B cell (primary cell): ENCODE data around the gene BMP2K. TPM values are rescaled to one million over a fixed set of nuclear protein-coding genes. Genes with fewer than 3 reads are reported as not detected.

Experiments used
- ATAC-seq: fragments of 200-7000 bp; cut with Tn5 transposase; one replicate; pipeline ENCODE4 v1.10.0; 2021; ENCODE audit warnings: low read depth, mild to moderate bottlenecking, moderate number of reproducible peaks, moderate library complexity
- CTCF ChIA-PET: fragments of 350-600 bp; sonication (Branson Sonifier 250); formaldehyde crosslinking; loops from one replicate; lab custom pipeline; 2021; ENCODE audit warnings: antibody characterized with exemption, inconsistent platforms; lab: Charles Lee
- POLR2A ChIA-PET: fragments of 350-600 bp; sonication (Branson Sonifier 250); formaldehyde crosslinking; loops from one replicate; lab custom pipeline; 2021; ENCODE audit warnings: antibody characterized with exemption; lab: Charles Lee
- DNase-seq: peaks from one replicate; pipeline ENCODE4 v3.0.0; 2013
- H2AFZ ChIP-seq: 2 replicates; pipeline ENCODE4 v1.6.1; 2012; ENCODE audit warnings: mild to moderate bottlenecking, low read depth, low read length; ENCODE audit not compliant: insufficient read depth, poor library complexity, severe bottlenecking
- H3K27ac ChIP-seq, 2 donors: 1 replicate in 1 of 2; 2 replicates in 1 of 2; pipeline ENCODE4 v1.5.1; 2012 to 2013; ENCODE audit warnings: low read length in 2 of 2, mild to moderate bottlenecking in 2 of 2, moderate library complexity in 1 of 2
- H3K27me3 ChIP-seq, 4 experiments: fragments of 200-600 bp in 1 of 4; sonication (generic) in 1 of 4; replicated peaks in 1 of 4; 1 replicate in 2 of 4; 2 replicates in 2 of 4; pipeline versions ENCODE4 v1.6.1 to v1.7.0; 2013 to 2016; ENCODE audit warnings: low read length in 3 of 4, mild to moderate bottlenecking in 2 of 4, mixed read lengths in 1 of 4, moderate library complexity in 1 of 4; ENCODE audit not compliant: insufficient read depth in 4 of 4, control insufficient read depth in 3 of 4; ENCODE audit errors: control extremely low read depth in 1 of 4
- H3K36me3 ChIP-seq, 2 experiments: replicated peaks in 1 of 2; 1 replicate in 1 of 2; 2 replicates in 1 of 2; pipeline versions ENCODE4 v1.6.1 to v1.7.1; 2013; ENCODE audit warnings: low read length in 1 of 2; ENCODE audit not compliant: insufficient read depth in 2 of 2, control insufficient read depth in 1 of 2; ENCODE audit errors: control extremely low read depth in 1 of 2, extremely low read depth in 1 of 2
- H3K4me1 ChIP-seq, 2 donors: fragments of 200-600 bp in 1 of 2; sonication (generic) in 1 of 2; 1 replicate in 1 of 2; 2 replicates in 1 of 2; pipeline versions ENCODE4 v1.5.1 to v1.6.1; 2013 to 2017; ENCODE audit warnings: low read length in 2 of 2; ENCODE audit not compliant: control insufficient read depth in 2 of 2, insufficient read depth in 2 of 2
- H3K4me2 ChIP-seq: replicated peaks from 2 replicates; pipeline ENCODE3; 2012; ENCODE audit warnings: mild to moderate bottlenecking, low read depth, low read length; ENCODE audit not compliant: poor library complexity, severe bottlenecking
- H3K4me3 ChIP-seq, 5 experiments: fragments of 200-600 bp in 1 of 5; sonication (generic) in 1 of 5; 1 replicate in 3 of 5; 2 replicates in 2 of 5; pipeline versions ENCODE4 v1.5.1 to v1.7.0; 2011 to 2016; ENCODE audit warnings: low read length in 4 of 5, mild to moderate bottlenecking in 4 of 5, low read depth in 2 of 5, control low read depth in 1 of 5, moderate library complexity in 1 of 5; ENCODE audit not compliant: insufficient read depth in 1 of 5; ENCODE audit errors: control extremely low read depth in 1 of 5, extremely low read depth in 1 of 5
- H3K79me2 ChIP-seq: fragments of 200-600 bp; sonication (generic); one replicate; pipeline ENCODE4 v1.6.0; 2016; ENCODE audit warnings: low read length; ENCODE audit not compliant: control insufficient read depth, insufficient read depth
- H3K9ac ChIP-seq: fragments of 200-600 bp; sonication (generic); 2 replicates; pipeline ENCODE4 v1.6.1; 2017; ENCODE audit warnings: mild to moderate bottlenecking, low read length, moderate library complexity
- H3K9me3 ChIP-seq, 3 donors: one replicate each; pipeline versions ENCODE4 v1.6.1 to v1.7.1; 2013; ENCODE audit warnings: low read length in 2 of 3; ENCODE audit not compliant: control insufficient read depth in 2 of 3, insufficient read depth in 1 of 3; ENCODE audit errors: control extremely low read depth in 1 of 3
- H4K20me1 ChIP-seq: 2 replicates; pipeline ENCODE4 v1.6.0; 2012; ENCODE audit warnings: mild to moderate bottlenecking, low read length; ENCODE audit not compliant: insufficient read depth, control insufficient read depth, poor library complexity, severe bottlenecking
- H3K27ac Mint-ChIP-seq: one replicate; pipeline ENCODE4 v1.8.0; 2021; ENCODE audit warnings: mixed read lengths
- H3K27me3 Mint-ChIP-seq: one replicate; pipeline ENCODE4 v1.8.0; 2021; ENCODE audit warnings: mixed read lengths
- H3K4me1 Mint-ChIP-seq: one replicate; pipeline ENCODE4 v1.8.0; 2021; ENCODE audit warnings: mixed read lengths
- H3K4me3 Mint-ChIP-seq: one replicate; pipeline ENCODE4 v1.8.0; 2021; ENCODE audit warnings: mixed read lengths
- H3K9me3 Mint-ChIP-seq: one replicate; pipeline ENCODE4 v1.8.0; 2022; ENCODE audit warnings: mixed read lengths; ENCODE audit not compliant: insufficient read depth
- EZH2 ChIP-seq: IDR thresholded peaks from 2 replicates; pipeline ENCODE4 v1.6.1; 2012; ENCODE audit warnings: borderline replicate concordance, low read depth, mild to moderate bottlenecking, moderate library complexity, low read length; ENCODE audit not compliant: insufficient read depth, poor library complexity, severe bottlenecking
- WGBS: methylation state at CpG from one replicate; pipeline ENCODE4 v1.1.5; 2013; ENCODE audit warnings: missing lambda C conversion rate; ENCODE audit not compliant: insufficient coverage; 5-methylcytosine and 5-hydroxymethylcytosine counted together
- intact Hi-C: fragments of 100-400 bp; cut with micrococcal nuclease; formaldehyde crosslinking; loops from one replicate; pipeline ENCODE4 v1.10.0; 2022
- polyA plus RNA-seq: library from polyadenylated mRNA; depleted of rRNA; stranded (reverse); fragments of >200 nt; gene quantifications from 2 replicates; pipeline ENCODE4 v1.2.3, GENCODE V29; 2012
- total RNA-seq, 2 donors: library from RNA; stranded (reverse); fragments of 120-200 nt in 1 of 2; gene quantifications; 1 replicate in 1 of 2; 2 replicates in 1 of 2; pipeline versions ENCODE4 v1.2.3 to v1.2.4, GENCODE V29; 2013 to 2022
- TF ChIP-seq, protein P1 (sequence below): fragments of 200-600 bp; IDR thresholded peaks from one replicate; pipeline ENCODE4 v1.8.0; 2022; ENCODE audit warnings: antibody characterized with exemption, mild to moderate bottlenecking

BMP2K gene
- total and polyA plus RNA-seq, 2 donors (not counting 1 experiment from before 2014, with no cell fraction given), result 59.1 to 117 TPM

DNA sequence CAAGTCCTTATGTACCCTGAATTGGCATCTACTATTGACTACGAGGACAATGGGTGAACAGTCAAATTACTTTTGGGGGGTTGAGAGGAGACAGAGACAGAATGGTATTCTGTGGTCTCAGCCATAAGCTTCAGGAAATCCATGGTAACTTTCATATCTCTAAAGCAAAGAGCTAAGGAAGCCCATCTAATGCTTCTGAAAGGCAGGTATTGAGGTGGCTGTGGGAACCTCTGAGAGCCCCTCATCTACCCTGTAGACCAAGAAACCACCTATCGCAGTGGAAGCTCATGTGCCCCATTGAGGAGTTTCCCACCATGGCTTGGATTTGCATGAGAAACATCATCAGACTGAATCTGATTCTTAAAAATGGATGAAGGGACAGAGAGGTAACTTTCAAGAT, 23.1 kb upstream of the BMP2K start:
- DNase-seq (peak; percentile 46), ATAC-seq (no peak)
- Mint-ChIP-seq H3K27ac (peak overlapping the region; percentile 83), H3K4me1 (peaks cover 85% of the 10 kb centered on the region), H3K27me3 (no peaks in the 10 kb centered on the region), H3K4me3 (no peak overlapping the region), H3K9me3 (no peaks in the 10 kb centered on the region)
- H3K4me3 ChIP-seq, result no peak overlapping the region
- ChIA-PET POLR2A (interaction anchor here (1.0 kb wide), 1 partner anchor 13 kb away, joined by 4 read pairs; no protein-coding TSS in a partner anchor), CTCF (interaction anchor here (0.5 kb wide), 1 partner anchor 111 kb away, joined by 3 read pairs; no protein-coding TSS in a partner anchor)
- peak overlapping the region; percentile 8 for H3K9ac ChIP-seq
- no CpG with 5 or more reads among the region's 2 CpGs for WGBS
- H3K9me3 ChIP-seq, result peaks cover 0 to 4% (median 0%) of the 10 kb centered on the region in 3 donors
- H3K27ac ChIP-seq, result peak overlapping the region in 1 of 2 donors; percentile 87
- no peak for TF ChIP-seq EZH2
- TF ChIP-seq, protein P1, sequence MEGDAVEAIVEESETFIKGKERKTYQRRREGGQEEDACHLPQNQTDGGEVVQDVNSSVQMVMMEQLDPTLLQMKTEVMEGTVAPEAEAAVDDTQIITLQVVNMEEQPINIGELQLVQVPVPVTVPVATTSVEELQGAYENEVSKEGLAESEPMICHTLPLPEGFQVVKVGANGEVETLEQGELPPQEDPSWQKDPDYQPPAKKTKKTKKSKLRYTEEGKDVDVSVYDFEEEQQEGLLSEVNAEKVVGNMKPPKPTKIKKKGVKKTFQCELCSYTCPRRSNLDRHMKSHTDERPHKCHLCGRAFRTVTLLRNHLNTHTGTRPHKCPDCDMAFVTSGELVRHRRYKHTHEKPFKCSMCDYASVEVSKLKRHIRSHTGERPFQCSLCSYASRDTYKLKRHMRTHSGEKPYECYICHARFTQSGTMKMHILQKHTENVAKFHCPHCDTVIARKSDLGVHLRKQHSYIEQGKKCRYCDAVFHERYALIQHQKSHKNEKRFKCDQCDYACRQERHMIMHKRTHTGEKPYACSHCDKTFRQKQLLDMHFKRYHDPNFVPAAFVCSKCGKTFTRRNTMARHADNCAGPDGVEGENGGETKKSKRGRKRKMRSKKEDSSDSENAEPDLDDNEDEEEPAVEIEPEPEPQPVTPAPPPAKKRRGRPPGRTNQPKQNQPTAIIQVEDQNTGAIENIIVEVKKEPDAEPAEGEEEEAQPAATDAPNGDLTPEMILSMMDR, result no peak
- no peaks in the 10 kb centered on the region for H4K20me1 ChIP-seq
- H3K27me3 ChIP-seq, result no peaks in the 10 kb centered on the region
- no peaks in the 10 kb centered on the region for H3K36me3 ChIP-seq
- H3K4me1 ChIP-seq, result peaks cover 64 to 79% of the 10 kb centered on the region in 2 donors
- peaks cover 9% of the 10 kb centered on the region for H3K79me2 ChIP-seq
- H2AFZ ChIP-seq, result peak overlapping the region; percentile 43
- intact Hi-C loops, result loop anchor here (5.0 kb wide), 1 partner anchor 86 kb away; no protein-coding TSS in a partner anchor
- peak overlapping the region; percentile 30 for H3K4me2 ChIP-seq

DNA sequence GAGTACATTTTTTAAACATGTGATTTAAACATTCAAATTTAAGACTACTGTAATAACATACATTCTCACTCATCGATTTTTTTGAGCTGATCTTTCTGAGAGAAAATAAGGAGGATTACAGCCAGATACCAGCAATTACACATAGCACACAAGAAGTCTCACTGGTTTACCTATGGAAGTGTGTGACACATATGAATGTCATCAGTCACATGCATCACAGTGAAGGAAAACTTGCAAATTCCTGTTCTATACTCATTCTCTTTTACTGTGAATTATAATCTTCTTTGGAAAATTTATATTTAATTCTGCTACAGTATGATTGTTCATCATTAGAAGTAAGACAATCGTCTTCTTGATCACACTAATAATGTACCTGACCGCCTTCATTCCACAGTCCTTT, 21.3 kb upstream of the BMP2K start:
- Histone ChIP-seq H3K36me3 (no peaks in the 10 kb centered on the region), H3K9me3 (peaks cover 0 to 4% (median 0%) of the 10 kb centered on the region in 3 donors), H3K4me3 (no peak overlapping the region), H4K20me1 (no peaks in the 10 kb centered on the region), H3K27me3 (no peaks in the 10 kb centered on the region), H3K9ac (no peak overlapping the region), H3K79me2 (peaks cover 9% of the 10 kb centered on the region), H2AFZ (no peak overlapping the region), H3K4me1 (peaks cover 49 to 67% of the 10 kb centered on the region in 2 donors), H3K4me2 (no peak overlapping the region), H3K27ac (no peak overlapping the region)
- DNase-seq, result no peak
- intact Hi-C loops, result loop anchor here (5.0 kb wide), 1 partner anchor 88 kb away; no protein-coding TSS in a partner anchor
- no peak overlapping the region for H3K4me3 Mint-ChIP-seq
- no peaks in the 10 kb centered on the region for H3K9me3 Mint-ChIP-seq
- no CpG with 5 or more reads among the region's 3 CpGs for whole genome bisulfite sequencing
- TF ChIP-seq, protein P1, result no peak
- no peak for TF ChIP-seq EZH2
- CTCF ChIA-PET, result no interaction called here
- no peak overlapping the region for H3K27ac Mint-ChIP-seq
- peaks cover 70% of the 10 kb centered on the region for H3K4me1 Mint-ChIP-seq
- POLR2A ChIA-PET, result no interaction called here
- no peaks in the 10 kb centered on the region for H3K27me3 Mint-ChIP-seq
- no peak for ATAC-seq
